Mucosa of descending colon (tissue), 3 donors: ENCODE measurements around the gene PARP3. TPM values are rescaled to one million over a fixed set of nuclear protein-coding genes. Genes with fewer than 3 reads are reported as not detected.
"Not testable (repeated sequence)": the region's sequence is repeated elsewhere in the genome, so short reads cannot be mapped to it uniquely, and the experiment has no call there.

Experiments used
- ATAC-seq: fragments of 200-7000 bp; cut with Tn5 transposase; one replicate; pipeline ENCODE4 v1.9.1; 2020; ENCODE audit warnings: mild to moderate bottlenecking, moderate library complexity
- DNase-seq, 3 donors: peaks; one replicate each; pipeline ENCODE4 v3.0.0-alpha.2; 2020
- H3K36me3 ChIP-seq: fragments of 200-600 bp; one replicate; pipeline ENCODE4 v1.8.0; 2021; ENCODE audit warnings: low read depth, mild to moderate bottlenecking
- H3K4me1 ChIP-seq: fragments of 200-600 bp; one replicate; pipeline ENCODE4 v1.8.0; 2021; ENCODE audit warnings: low read depth, mild to moderate bottlenecking
- H3K4me3 ChIP-seq: fragments of 200-600 bp; one replicate; pipeline ENCODE4 v1.8.0; 2021; ENCODE audit warnings: mild to moderate bottlenecking
- H3K9me3 ChIP-seq: fragments of 200-600 bp; one replicate; pipeline ENCODE4 v1.8.0; 2021; ENCODE audit warnings: mild to moderate bottlenecking
- CTCF ChIP-seq: fragments of 200-600 bp; IDR thresholded peaks from one replicate; pipeline ENCODE4 v1.8.0; 2022; ENCODE audit warnings: antibody characterized with exemption, mild to moderate bottlenecking
- intact Hi-C, 2 donors: fragments of 100-400 bp; cut with DNase I in 1 of 2; cut with micrococcal nuclease in 1 of 2; formaldehyde crosslinking; loops; one replicate each; pipeline versions ENCODE4 v1.11.0 to v1.11.1; 2022; cut with DNase I, micrococcal nuclease
- total RNA-seq, 3 donors: library from RNA; stranded (reverse); fragmentation: NEBNext Ultra II Directional in 2 of 3; extraction: Animal tissue kit (Norgen Biotek cat#: 25700) in 2 of 3; gene quantifications; one replicate each; pipeline versions ENCODE4 v1.2.1 to v1.2.4, GENCODE V29; 2021 to 2023
- donor health status: DM: no; HTN: no; CAD: no; lungs with moderate emphysema.
- donor health status: DM: no; HTN: no; CAD: no.
- donor health status: DM: no; HTN: yes; CAD: no.

PARP3 gene
- total RNA-seq, 3 donors from 2014 or later = 27.0 to 34.0 (median 29.2) TPM

GRCh38 chr3:51988286-51989146, 46.4 kb downstream of the PARP3 start:
- TF ChIP-seq CTCF = no peak
- no peaks in the 10 kb centered on the region for H3K36me3 ChIP-seq
- peak in 1 of 3 donors; percentile 30 for DNase-seq
- no peaks in the 10 kb centered on the region for H3K9me3 ChIP-seq
- intact Hi-C loops = no loop called here
- peaks cover 18% of the 10 kb centered on the region for H3K4me1 ChIP-seq
- no peak for ATAC-seq
- no peak overlapping the region for H3K4me3 ChIP-seq

- peak in 1 of 3 donors; percentile 32 for DNase-seq
Measured at GRCh38 chr3:51990501-51990971, 48.4 kb downstream of the PARP3 start.

GRCh38 chr3:51992017-51992682, 50.0 kb downstream of the PARP3 start:
- peaks cover 16% of the 10 kb centered on the region for H3K4me1 ChIP-seq
- no peak for TF ChIP-seq CTCF
- H3K4me3 ChIP-seq = no peak overlapping the region
- H3K36me3 ChIP-seq = no peaks in the 10 kb centered on the region
- intact Hi-C loops = no loop called here
- DNase-seq = no peak
- ATAC-seq = no peak
- H3K9me3 ChIP-seq = no peaks in the 10 kb centered on the region

More at GRCh38 chr3:51990501-51990971, 48.4 kb downstream of the PARP3 start:
- intact Hi-C loops, H3K4me3 ChIP-seq, H3K9me3 ChIP-seq, ATAC-seq, H3K36me3 ChIP-seq: not testable (repeated sequence)
- peaks cover 18% of the 10 kb centered on the region for H3K4me1 ChIP-seq

- H3K9me3 ChIP-seq, H3K4me3 ChIP-seq, ATAC-seq, DNase-seq, intact Hi-C loops, H3K36me3 ChIP-seq: not testable (repeated sequence)
- peaks cover 16% of the 10 kb centered on the region for H3K4me1 ChIP-seq
Measured at GRCh38 chr3:51993657-51994056, 51.5 kb downstream of the PARP3 start.

GRCh38 chr3:51994530-51994929, 52.4 kb downstream of the PARP3 start:
- Histone ChIP-seq H3K9me3 (no peaks in the 10 kb centered on the region), H3K4me1 (peaks cover 16% of the 10 kb centered on the region), H3K4me3 (no peak overlapping the region), H3K36me3 (no peaks in the 10 kb centered on the region)
- intact Hi-C loops = no loop called here
- no peak for TF ChIP-seq CTCF
- no peak for DNase-seq
- ATAC-seq = no peak

GRCh38 chr3:51995346-51996163, 53.4 kb downstream of the PARP3 start, which contains the start of gene RPL29:
Gene RPL29 (minus strand): TSS chr3:51995895. CDS start chr3:51995461, 434 bp downstream.
- Histone ChIP-seq H3K9me3 (no peaks in the 10 kb centered on the region), H3K4me1 (peaks cover 16% of the 10 kb centered on the region), H3K4me3 (peak within 1 kb of the TSS; percentile 78), H3K36me3 (no peaks in the 10 kb centered on the region)
- DNase-seq = peak; percentile 92 to 94 (median 93)
- TF ChIP-seq CTCF = no peak
- intact Hi-C loops = no loop called here
- peak; percentile 98 for ATAC-seq
